ENCODE data around the gene STAG3.
"Not testable (repeated sequence)": the region's sequence is repeated elsewhere in the genome, so short reads cannot be mapped to it uniquely, and the experiment has no call there.

The STAG3 gene

DNA sequence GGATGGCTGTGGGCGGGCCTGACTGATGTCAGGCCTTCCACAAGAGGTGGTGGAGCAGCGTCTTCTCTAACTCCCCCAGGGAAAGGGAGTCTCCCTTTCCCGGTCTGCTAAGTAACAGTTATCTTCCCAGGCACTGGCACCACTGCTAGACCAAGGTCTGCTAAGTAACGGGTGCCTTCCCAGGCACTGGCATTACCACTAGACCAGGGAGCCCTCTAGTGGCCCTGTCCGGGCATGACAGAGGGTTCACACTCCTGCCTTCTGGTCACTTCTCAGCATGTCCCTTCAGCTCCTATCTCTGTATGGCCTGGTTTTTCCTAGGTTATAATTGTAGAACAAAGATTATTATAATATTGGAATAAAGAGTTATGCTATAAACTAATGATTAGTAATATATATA is 40.2 kb downstream of the STAG3 start:
- not testable (repeated sequence) for H3K9me3 ChIP-seq (ENCODE audit: low read length); H3K27me3 ChIP-seq (ENCODE audit: insufficient read depth, low read length); H3K4me1 ChIP-seq (ENCODE audit: insufficient read depth, low read length); H2AFZ ChIP-seq (ENCODE audit: low read depth, low read length); H3K4me3 ChIP-seq (ENCODE audit: low read length); H3K36me3 ChIP-seq (ENCODE audit: insufficient read depth, low read length)

DNA sequence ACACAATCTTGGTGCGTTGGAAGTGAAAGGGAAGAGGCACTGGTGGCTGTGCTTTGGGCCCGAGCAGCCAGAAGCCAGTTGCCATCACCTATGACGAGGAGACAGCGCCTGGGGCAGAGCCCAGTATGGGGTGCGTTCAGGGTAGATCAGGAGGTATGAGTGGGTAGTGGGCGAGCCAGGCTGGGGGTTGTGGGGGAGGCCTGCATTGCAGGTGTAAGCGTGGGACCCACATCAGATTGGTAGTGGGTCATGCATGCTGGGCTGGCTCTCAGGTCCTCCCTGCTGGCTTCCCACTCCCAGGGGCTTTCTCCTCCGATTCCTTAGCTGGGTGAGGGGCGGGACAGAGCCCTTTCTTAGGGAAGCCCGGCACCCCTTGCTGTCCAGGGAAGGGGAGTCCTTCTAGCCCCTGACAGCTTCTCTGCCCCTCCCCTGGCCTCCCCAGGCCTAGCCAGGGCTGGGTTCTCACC is 41.6 kb downstream of the STAG3 start:
- no peak overlapping the region for H2AFZ ChIP-seq (ENCODE audit: low read depth, low read length)
- no peaks in the 10 kb centered on the region for H3K9me3 ChIP-seq (ENCODE audit: low read length)
- no peaks in the 10 kb centered on the region for H3K27me3 ChIP-seq (ENCODE audit: insufficient read depth, low read length)
- peaks cover 13% of the 10 kb centered on the region for H3K36me3 ChIP-seq (ENCODE audit: insufficient read depth, low read length)
- peaks cover under 1% of the 10 kb centered on the region for H3K4me1 ChIP-seq (ENCODE audit: insufficient read depth, low read length)
- H3K4me3 ChIP-seq (ENCODE audit: low read length): no peak overlapping the region

DNA sequence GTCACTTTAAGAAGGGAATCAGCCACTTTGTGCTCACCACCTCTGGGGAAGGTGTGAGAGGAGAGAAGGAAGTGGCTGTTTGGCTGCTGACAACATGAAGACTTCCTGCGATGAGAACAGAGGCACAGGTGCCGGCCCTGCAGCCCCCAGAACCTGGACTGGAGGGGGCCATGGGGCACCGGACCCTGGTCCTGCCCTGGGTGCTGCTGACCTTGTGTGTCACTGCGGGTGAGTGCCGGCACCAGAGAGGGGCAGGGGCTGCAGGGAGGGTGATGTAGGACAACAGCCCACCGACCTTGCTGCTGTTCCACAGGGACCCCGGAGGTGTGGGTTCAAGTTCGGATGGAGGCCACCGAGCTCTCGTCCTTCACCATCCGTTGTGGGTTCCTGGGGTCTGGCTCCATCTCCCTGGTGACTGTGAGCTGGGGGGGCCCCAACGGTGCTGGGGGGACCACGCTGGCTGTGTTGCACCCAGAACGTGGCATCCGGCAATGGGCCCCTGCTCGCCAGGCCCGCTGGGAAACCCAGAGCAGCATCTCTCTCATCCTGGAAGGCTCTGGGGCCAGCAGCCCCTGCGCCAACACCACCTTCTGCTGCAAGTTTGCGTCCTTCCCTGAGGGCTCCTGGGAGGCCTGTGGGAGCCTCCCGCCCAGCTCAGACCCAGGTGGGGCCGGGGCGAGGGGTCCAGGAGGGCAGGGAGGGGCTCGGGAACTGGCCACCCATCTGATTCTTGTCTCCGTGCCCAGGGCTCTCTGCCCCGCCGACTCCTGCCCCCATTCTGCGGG is 42.3 kb downstream of the STAG3 start, which contains the start of gene PVRIG:
TSS of gene PVRIG (plus strand) at position 149 of the 785 bp plus-strand sequence. CDS start at position 171, 22 bp downstream.
- not testable (repeated sequence) for H3K27me3 ChIP-seq (ENCODE audit: insufficient read depth, low read length); H3K9me3 ChIP-seq (ENCODE audit: low read length); H3K4me1 ChIP-seq (ENCODE audit: insufficient read depth, low read length); H2AFZ ChIP-seq (ENCODE audit: low read depth, low read length); H3K4me3 ChIP-seq (ENCODE audit: low read length)
- peaks cover 15% of the 10 kb centered on the region for H3K36me3 ChIP-seq (ENCODE audit: insufficient read depth, low read length)

GRCh38 chr7:100220586-100221230 is 43.0 kb downstream of the STAG3 start:
- Histone ChIP-seq H2AFZ (ENCODE audit: low read depth, low read length) (no peak overlapping the region), H3K9me3 (ENCODE audit: low read length) (no peaks in the 10 kb centered on the region), H3K27me3 (ENCODE audit: insufficient read depth, low read length) (no peaks in the 10 kb centered on the region), H3K36me3 (ENCODE audit: insufficient read depth, low read length) (peaks cover 16% of the 10 kb centered on the region), H3K4me3 (ENCODE audit: low read length) (no peak overlapping the region), H3K4me1 (ENCODE audit: insufficient read depth, low read length) (no peaks in the 10 kb centered on the region)

DNA sequence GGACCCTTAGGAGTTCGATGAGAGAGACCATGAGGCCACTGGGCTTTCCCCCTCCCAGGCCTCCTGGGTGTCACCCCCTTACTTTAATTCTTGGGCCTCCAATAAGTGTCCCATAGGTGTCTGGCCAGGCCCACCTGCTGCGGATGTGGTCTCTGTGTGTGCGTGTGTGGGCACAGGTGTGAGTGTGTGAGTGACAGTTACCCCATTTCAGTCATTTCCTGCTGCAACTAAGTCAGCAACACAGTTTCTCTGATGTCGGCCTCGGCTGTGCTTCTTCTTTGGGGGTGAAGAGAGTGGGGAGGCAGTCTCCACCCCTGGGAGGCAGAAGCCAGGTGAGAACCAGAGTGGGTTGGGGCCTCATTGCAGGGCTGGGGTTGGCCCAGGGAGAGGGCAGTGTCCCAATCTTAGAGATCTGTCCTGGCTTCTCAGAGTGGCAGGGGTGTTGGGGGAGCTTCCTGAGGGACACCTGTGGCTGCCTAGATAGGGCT is 43.6 kb downstream of the STAG3 start:
- Histone ChIP-seq H2AFZ (ENCODE audit: low read depth, low read length) (no peak overlapping the region), H3K27me3 (ENCODE audit: insufficient read depth, low read length) (no peaks in the 10 kb centered on the region), H3K9me3 (ENCODE audit: low read length) (no peaks in the 10 kb centered on the region), H3K4me1 (ENCODE audit: insufficient read depth, low read length) (no peaks in the 10 kb centered on the region), H3K4me3 (ENCODE audit: low read length) (no peak overlapping the region), H3K36me3 (ENCODE audit: insufficient read depth, low read length) (peaks cover 17% of the 10 kb centered on the region)

DNA sequence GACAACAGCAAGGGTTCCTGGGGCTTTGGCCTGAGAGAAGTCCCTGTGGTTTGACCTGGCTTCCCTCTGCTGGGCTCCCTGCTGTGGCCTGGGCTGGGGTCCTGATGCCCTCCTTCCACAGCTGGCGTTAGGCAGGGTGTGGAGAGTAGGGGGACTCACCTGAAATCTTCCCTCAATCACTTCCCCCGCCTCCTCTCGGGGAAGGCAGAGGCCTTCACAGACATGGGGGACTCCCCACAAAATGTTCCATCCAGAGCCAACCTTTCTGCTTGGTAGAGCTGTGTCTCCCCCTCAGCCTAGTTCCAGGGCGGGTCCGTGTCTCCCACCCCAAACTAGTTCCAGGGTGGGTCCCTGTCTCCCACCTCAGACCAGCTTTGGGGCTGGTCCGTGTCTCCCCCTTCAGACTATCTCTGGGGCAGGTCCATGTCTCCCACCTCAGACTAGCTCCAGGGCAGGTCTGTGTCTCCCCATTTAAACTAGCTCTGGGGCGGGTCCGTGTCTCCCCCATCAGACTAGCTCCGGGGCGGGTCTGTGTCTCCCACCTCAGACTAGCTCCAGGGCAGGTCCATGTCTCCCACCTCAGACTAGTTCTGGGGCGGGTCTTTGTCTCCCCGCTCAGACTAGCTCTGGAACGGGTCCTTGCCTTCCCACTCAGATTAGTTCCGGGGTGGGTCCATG is 44.2 kb downstream of the STAG3 start:
- Histone ChIP-seq H3K4me3 (ENCODE audit: low read length) (no peak overlapping the region), H3K9me3 (ENCODE audit: low read length) (no peaks in the 10 kb centered on the region), H3K36me3 (ENCODE audit: insufficient read depth, low read length) (peaks cover 17% of the 10 kb centered on the region), H3K27me3 (ENCODE audit: insufficient read depth, low read length) (no peaks in the 10 kb centered on the region), H2AFZ (ENCODE audit: low read depth, low read length) (no peak overlapping the region), H3K4me1 (ENCODE audit: insufficient read depth, low read length) (no peaks in the 10 kb centered on the region)

DNA sequence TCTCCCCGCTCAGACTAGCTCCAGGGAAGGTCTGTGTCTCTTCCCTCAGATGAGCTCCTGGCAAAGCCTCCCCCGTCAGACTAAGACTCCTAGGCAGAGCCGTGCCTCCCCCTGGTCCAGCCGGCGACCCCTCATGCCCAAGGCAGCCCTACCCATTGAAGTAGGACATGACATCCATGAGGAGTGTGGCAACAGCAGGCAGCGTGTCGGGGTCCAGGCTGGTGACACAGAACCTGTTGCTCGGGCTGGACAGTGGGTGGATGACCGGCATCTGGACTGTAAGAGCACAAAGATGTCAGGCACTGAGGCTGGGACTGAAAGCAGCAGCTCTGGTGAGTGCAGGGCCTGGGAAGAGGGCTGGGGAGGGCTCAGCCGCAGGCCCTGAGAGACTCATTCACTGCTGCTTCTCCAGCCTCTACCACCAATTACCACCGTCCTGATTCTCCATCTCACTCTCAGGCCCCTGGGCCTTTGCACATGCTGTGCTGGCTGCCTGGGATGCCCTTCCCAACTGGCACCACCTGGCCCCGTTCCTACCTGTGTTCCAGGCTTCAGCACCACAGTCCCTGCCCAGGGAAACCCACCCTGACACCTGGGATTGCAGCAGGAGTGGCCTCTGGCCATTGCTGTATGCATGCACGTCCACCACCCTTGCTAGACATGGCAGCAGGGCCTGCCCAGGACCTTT is 44.9 kb downstream of the STAG3 start:
- Histone ChIP-seq H2AFZ (ENCODE audit: low read depth, low read length) (no peak overlapping the region), H3K4me3 (ENCODE audit: low read length) (no peak overlapping the region), H3K4me1 (ENCODE audit: insufficient read depth, low read length) (no peaks in the 10 kb centered on the region)

GRCh38 chr7:100223376-100223927 is 45.7 kb downstream of the STAG3 start:
- H3K4me1 ChIP-seq (ENCODE audit: insufficient read depth, low read length); H3K27me3 ChIP-seq (ENCODE audit: insufficient read depth, low read length); H3K4me3 ChIP-seq (ENCODE audit: low read length); H3K9me3 ChIP-seq (ENCODE audit: low read length); H2AFZ ChIP-seq (ENCODE audit: low read depth, low read length): not testable (repeated sequence)
- peaks cover 18% of the 10 kb centered on the region for H3K36me3 ChIP-seq (ENCODE audit: insufficient read depth, low read length)

More for the DNA sequence above, 44.9 kb downstream of the STAG3 start:
- peaks cover 17% of the 10 kb centered on the region for H3K36me3 ChIP-seq (ENCODE audit: insufficient read depth, low read length)
- H3K9me3 ChIP-seq (ENCODE audit: low read length): no peaks in the 10 kb centered on the region
- no peaks in the 10 kb centered on the region for H3K27me3 ChIP-seq (ENCODE audit: insufficient read depth, low read length)

DNA sequence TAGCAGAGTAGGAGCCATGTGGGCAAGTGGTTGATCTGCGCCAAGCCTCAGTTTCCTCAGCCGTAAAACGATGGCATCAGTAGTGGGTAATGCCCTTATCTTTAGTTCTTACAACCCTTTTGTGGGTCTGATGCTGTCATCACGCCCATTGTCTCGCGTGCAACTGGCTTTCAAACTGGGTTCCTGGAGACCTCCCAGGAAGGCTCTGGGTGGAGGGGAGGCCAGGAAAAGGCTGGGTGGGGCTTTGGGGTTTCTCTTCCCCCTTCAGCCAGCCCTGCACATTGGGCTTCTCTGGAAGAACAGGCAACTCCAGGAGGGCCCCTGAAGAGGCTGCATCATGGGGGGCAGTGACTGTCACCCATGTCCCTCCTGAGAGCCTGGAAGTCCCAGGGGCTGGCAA is 47.2 kb downstream of the STAG3 start:
- H3K4me3 ChIP-seq (ENCODE audit: low read length); H3K9me3 ChIP-seq (ENCODE audit: low read length); H3K4me1 ChIP-seq (ENCODE audit: insufficient read depth, low read length); H2AFZ ChIP-seq (ENCODE audit: low read depth, low read length); H3K27me3 ChIP-seq (ENCODE audit: insufficient read depth, low read length): not testable (repeated sequence)
- peaks cover 15% of the 10 kb centered on the region for H3K36me3 ChIP-seq (ENCODE audit: insufficient read depth, low read length)

DNA sequence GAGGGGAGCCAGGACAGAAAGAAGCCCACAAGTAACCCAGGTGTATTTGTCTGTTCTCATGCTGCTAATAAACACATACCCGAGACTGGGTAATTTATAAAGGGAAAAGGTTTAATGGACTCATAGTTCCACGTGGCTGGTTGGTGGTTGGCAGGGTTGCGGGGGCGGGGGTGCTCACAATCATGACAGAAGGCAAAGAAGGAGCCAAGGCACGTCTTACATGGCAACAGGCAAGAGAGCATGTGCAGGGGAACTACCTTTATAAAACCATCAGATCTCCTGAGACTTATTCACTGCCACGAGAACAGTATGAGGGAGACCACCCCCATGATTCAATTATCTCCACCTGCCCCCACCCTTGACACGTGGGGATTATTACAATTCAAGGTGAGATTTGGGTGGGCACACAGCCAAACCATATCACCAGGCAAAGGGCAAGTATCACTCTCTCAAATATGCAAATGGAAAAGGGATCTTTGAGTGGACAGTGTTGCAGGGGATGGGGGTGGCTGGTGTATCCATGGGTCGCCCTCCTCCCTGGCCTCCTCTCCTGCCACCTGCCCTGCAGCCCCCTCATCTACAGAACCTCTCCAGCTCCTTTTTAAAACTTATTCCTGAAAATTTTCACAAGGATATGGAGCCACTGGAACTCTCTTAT is 57.1 kb downstream of the STAG3 start:
- H3K4me3 ChIP-seq (ENCODE audit: low read length); H3K4me1 ChIP-seq (ENCODE audit: insufficient read depth, low read length); H3K9me3 ChIP-seq (ENCODE audit: low read length); H2AFZ ChIP-seq (ENCODE audit: low read depth, low read length); H3K27me3 ChIP-seq (ENCODE audit: insufficient read depth, low read length): not testable (repeated sequence)
- peaks cover 12% of the 10 kb centered on the region for H3K36me3 ChIP-seq (ENCODE audit: insufficient read depth, low read length)

- not testable (repeated sequence) for H3K27me3 ChIP-seq (ENCODE audit: insufficient read depth, low read length); H3K9me3 ChIP-seq (ENCODE audit: low read length); H3K36me3 ChIP-seq (ENCODE audit: insufficient read depth, low read length); H2AFZ ChIP-seq (ENCODE audit: low read depth, low read length); H3K4me1 ChIP-seq (ENCODE audit: insufficient read depth, low read length); H3K4me3 ChIP-seq (ENCODE audit: low read length)
Observed at GRCh38 chr7:100239975-100240374, 62.3 kb downstream of the STAG3 start.

- H3K27me3 ChIP-seq (ENCODE audit: insufficient read depth, low read length); H3K9me3 ChIP-seq (ENCODE audit: low read length); H3K4me1 ChIP-seq (ENCODE audit: insufficient read depth, low read length); H3K4me3 ChIP-seq (ENCODE audit: low read length); H3K36me3 ChIP-seq (ENCODE audit: insufficient read depth, low read length); H2AFZ ChIP-seq (ENCODE audit: low read depth, low read length): not testable (repeated sequence)
Observed at GRCh38 chr7:100243385-100243784, 65.7 kb downstream of the STAG3 start.
